ENCODE measurements around the gene FAM227B.
A peak's percentile ranks its signal among the peaks of the same experiment; 100 is the strongest.
"Not testable (repeated sequence)": the region's sequence is repeated elsewhere in the genome, so short reads cannot be mapped to it uniquely, and the experiment has no call there.

The FAM227B gene

DNA sequence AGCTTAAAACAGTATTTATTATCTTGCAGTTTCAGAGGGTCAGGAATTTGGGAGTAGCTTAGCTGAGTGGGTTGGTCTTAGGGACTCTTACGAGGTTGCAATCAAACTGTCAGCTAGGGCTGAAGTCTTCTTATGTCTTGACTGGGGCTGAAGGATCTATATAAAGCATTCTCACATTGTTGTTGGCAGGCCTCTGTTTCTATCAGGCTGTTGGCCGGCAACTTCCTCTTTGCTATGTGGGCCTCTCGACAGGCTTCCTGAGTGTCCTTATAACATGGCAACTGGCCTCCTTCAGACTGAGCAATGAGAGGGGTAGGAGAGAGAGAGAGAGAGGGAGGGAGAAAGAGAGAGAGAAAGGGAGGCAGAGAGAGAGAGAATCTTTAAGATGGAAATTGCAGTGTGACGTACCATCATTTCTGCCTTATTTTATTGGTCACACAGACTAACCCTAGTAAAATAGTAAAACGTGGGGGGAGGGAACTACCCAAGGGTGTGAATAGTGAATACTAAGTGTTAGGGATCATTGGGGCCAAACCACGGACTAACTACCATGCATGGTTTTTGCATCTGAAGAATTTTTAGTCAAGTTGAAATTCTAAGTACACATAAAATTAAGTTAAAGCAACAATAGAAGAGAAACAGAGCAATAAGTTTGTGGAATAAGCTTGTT lies 181.5 kb downstream of the FAM227B start:
- no peak for DNase-seq (ENCODE audit: low read depth in 2 of 2)

GRCh38 chr15:49436751-49437150 lies 183.9 kb downstream of the FAM227B start:
- DNase-seq (ENCODE audit: low read depth in 2 of 2): no peak

DNA sequence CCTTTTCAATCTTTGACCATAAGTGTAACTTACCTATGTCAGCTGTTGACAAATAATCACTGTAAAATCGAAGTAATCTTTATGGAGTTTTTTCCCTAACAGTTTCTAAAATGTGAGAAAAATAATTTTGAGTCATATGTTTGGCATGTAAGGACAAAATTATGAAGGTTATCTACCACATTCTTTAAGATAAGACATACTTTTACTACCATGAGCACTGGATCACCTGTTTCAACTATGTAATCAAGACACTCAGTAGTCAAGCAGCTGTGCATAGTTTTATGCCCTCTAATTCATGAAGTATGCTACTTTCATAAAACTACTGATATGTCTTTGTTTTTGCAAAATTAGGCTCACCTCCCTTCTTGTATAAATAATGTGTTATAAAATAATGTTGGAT lies 185.4 kb downstream of the FAM227B start:
- no peak for DNase-seq (ENCODE audit: low read depth in 2 of 2)

GRCh38 chr15:49430046-49430445 lies 190.6 kb downstream of the FAM227B start:
- DNase-seq (ENCODE audit: low read depth in 2 of 2): no peak

- no peak for DNase-seq (ENCODE audit: low read depth in 2 of 2)
Measured at GRCh38 chr15:49428409-49429095, 192.1 kb downstream of the FAM227B start.

- DNase-seq (ENCODE audit: low read depth in 2 of 2): no peak
Measured at GRCh38 chr15:49427372-49427771, 193.2 kb downstream of the FAM227B start.

DNA sequence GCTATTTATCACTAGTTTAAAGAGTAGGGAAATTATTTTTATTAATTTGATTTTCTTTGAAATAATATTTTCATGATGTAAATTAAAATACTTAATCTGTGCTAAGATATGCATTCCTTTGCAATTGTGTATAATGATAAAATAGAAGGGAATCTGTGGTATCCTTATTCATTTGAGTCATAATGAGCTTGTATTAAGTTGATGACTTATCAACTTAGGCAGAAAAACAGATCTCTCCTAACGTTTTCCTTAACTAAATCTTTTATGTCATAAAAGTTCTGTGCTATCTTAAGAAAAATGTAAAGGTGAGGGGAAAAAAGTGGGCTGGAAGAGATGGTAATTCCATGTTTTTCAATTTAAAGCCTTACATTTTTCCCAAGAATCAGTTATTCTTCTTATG lies 195.7 kb downstream of the FAM227B start:
- DNase-seq (ENCODE audit: low read depth in 2 of 2): no peak

GRCh38 chr15:49423901-49424550 lies 196.6 kb downstream of the FAM227B start:
- no peak for DNase-seq (ENCODE audit: low read depth in 2 of 2)

GRCh38 chr15:49423021-49423420 lies 197.6 kb downstream of the FAM227B start, which contains the start of gene FGF7:
Gene FGF7 (plus strand): TSS chr15:49423242. CDS start chr15:49424298, 1,056 bp downstream.
- DNase-seq (ENCODE audit: low read depth in 2 of 2): no peak

DNA sequence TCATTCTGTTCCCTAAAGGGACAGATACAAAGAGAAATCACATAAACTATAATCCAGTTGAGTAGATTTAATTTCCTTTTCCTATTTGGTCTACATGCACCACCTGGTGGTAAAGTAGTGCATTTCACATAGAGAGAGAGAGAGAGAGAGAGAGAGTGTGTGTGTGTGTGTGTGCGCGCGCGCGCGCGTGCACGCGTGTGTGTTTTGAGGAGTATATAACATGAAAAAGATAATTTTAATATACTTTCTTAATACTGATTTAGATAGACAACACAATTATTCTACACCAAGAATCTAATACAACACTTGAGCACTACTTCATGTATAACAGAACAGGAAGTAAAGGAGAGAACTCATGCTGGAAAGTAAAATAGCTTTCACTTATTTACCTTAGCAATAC lies 198.6 kb downstream of the FAM227B start:
- peak; percentile 0 to 4 for DNase-seq (ENCODE audit: low read depth in 2 of 2)

- no peak for DNase-seq (ENCODE audit: low read depth in 2 of 2)
Measured at GRCh38 chr15:49418811-49419210, 201.8 kb downstream of the FAM227B start.

GRCh38 chr15:49415638-49416037 lies 205.0 kb downstream of the FAM227B start:
- DNase-seq (ENCODE audit: low read depth in 2 of 2): no peak

DNA sequence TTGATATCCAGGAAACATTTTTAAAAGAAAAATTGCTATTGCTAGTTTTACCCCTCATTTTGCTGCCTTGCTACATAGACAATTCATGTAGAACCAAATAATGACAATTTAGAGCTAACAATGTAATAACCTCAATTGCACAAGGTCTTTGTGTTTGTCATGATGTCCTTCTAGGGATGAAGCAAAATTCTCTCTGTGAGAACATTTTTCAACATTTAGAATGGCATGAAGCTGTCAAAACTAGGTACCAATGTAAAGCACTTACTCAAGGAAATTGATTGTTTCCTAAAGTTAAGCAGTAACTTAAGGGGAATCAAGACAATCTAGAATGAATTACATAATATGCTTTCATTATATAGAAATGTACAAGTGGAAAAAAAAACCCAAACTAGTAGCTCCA lies 205.5 kb downstream of the FAM227B start:
- no peak for DNase-seq (ENCODE audit: low read depth in 2 of 2)

GRCh38 chr15:49412797-49413196 lies 207.8 kb downstream of the FAM227B start:
- DNase-seq (ENCODE audit: low read depth in 2 of 2): no peak

GRCh38 chr15:49410641-49411040 lies 210.0 kb downstream of the FAM227B start:
- DNase-seq (ENCODE audit: low read depth in 2 of 2): no peak

GRCh38 chr15:49406352-49407118 lies 214.1 kb downstream of the FAM227B start:
- no peak for DNase-seq (ENCODE audit: low read depth in 2 of 2)

DNA sequence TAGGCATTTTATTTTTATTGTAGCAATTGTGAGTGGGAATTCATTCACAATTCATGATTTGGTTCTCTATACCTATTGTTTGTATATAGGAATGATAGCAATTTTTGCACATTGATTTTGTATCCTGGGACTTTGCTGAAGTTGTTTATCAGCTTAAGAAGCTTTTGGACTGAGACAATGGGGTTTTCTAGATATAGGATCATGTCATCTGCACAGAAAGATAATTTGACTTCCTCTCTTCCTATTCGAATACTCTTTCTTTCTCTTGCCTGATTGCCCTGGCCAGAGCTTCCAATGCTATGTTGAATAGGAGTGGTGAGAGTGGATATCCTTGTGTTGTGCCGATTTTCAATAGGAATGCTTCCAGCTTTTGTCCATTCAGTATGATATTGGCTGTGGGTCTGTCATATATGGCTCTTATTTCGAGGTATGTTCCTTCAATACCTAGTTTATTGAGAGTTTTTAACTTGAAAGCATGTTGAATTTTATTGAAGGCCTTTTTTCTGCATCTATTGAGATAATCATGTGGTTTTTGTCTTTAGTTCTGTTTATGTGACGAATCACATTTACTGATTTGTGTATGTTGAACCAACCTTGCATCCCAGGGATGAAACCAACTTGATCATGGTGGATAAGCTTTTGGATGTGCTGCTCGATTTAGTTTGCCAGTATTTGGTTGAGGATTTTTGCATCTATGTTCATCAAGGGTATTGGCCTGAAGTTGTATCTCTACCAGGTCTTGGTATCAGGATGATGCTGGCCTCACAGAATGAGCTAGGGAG lies 217.9 kb downstream of the FAM227B start:
- DNase-seq (ENCODE audit: low read depth in 2 of 2): not testable (repeated sequence)

DNA sequence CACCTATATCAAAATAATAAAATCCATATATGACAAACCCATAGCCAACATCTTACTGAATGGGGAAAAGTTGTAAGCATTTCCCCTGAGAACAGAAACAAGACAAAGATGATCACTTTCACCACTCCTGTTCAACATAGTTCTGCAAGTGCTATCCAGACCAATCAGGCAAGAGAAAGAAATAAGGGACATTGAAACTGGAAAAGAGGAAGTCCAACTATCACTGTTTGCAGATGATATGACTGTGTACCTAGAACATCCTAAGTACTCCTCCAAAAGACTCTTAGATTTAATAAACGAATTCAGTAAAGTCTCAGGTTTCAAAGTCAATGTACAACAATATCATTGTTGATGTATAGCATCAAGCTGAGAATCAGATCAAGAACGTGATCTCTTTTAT lies 233.1 kb downstream of the FAM227B start:
- DNase-seq (ENCODE audit: low read depth in 2 of 2): no peak

DNA sequence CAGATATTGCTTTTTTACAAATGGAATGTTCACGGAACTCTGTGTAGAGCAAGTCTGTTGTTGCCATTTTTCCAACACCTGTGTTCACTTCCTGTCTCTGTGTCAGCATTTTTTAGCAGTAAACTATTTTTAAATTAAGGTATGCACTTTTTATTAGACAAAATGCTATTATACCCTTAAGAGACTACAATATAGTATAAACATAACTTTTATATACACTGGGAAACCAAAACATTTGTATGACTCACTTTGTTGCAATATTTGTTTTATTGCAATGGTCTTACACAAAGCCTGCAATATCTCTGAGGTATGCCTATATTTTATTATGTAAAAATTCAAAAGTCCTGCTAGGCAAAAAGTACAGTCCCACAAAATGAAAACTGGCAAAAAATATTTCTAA lies 237.4 kb downstream of the FAM227B start:
- DNase-seq (ENCODE audit: low read depth in 2 of 2): no peak

GRCh38 chr15:49382394-49382793 lies 238.2 kb downstream of the FAM227B start:
- DNase-seq (ENCODE audit: low read depth in 2 of 2): no peak

GRCh38 chr15:49380912-49381311 lies 239.7 kb downstream of the FAM227B start:
- DNase-seq (ENCODE audit: low read depth in 2 of 2): no peak

All from stimulated activated CD4-positive, alpha-beta T cell treated with anti-CD3 and anti-CD28 coated beads, Interleukin-4, amount 100 ng/mL, for 48 hours (primary cell).